Measurements from ENCODE around the gene RRM2.

- TF ChIP-seq HDGF (IDR thresholded peaks at IDR 0.05; ENCODE audit: borderline replicate concordance), result no peak
- no peak for TF ChIP-seq FOXK2 (IDR thresholded peaks at IDR 0.05)
Observed at GRCh38 chr2:10078704-10079265, 43.8 kb upstream of the RRM2 start.

Data from HEK293T (cell line).